T-cell (primary cell): ENCODE results near the gene UBE2U. TPM values are rescaled to one million over a fixed set of nuclear protein-coding genes. Genes with fewer than 3 reads are reported as not detected.

Experiments used
- ATAC-seq, 4 experiments: fragments of 200-7000 bp in 3 of 4; fragments of 150-1000 bp in 1 of 4; cut with Tn5 transposase; replicated peaks in 1 of 4; 1 replicate in 3 of 4; 2 replicates in 1 of 4; pipeline ENCODE4 v1.10.0; 2021; ENCODE audit warnings: moderate library complexity in 3 of 4, mild to moderate bottlenecking in 2 of 4, moderate number of reproducible peaks in 1 of 4
- CTCF ChIA-PET, 2 donors: fragments of 300-600 bp; sonication (Branson Sonifier 250); formaldehyde crosslinking; loops; one replicate each; lab custom pipeline; 2022; ENCODE audit warnings: antibody characterized with exemption in 2 of 2; lab: Charles Lee
- POLR2A ChIA-PET, 2 donors: fragments of 300-600 bp; sonication (Branson Sonifier 250); formaldehyde crosslinking; loops; one replicate each; lab custom pipeline; 2022; ENCODE audit warnings: antibody characterized with exemption in 2 of 2; lab: Charles Lee
- DNase-seq, 35 experiments: peaks; one replicate each; pipeline versions ENCODE4 v3.0.0 to v3.0.0-alpha.2; 2013 to 2023
- H3K27ac ChIP-seq: one replicate; pipeline ENCODE4 v1.5.1; 2013; ENCODE audit warnings: low read length
- H3K27me3 ChIP-seq, 2 experiments: replicated peaks in 1 of 2; 1 replicate in 1 of 2; 2 replicates in 1 of 2; pipeline versions ENCODE4 v1.6.1 to v1.7.0; 2013; ENCODE audit warnings: low read length in 1 of 2, mixed read lengths in 1 of 2; ENCODE audit not compliant: control insufficient read depth in 2 of 2, insufficient read depth in 2 of 2; ENCODE audit errors: extremely low read depth in 1 of 2
- H3K36me3 ChIP-seq, 2 donors: 1 replicate in 1 of 2; 2 replicates in 1 of 2; pipeline versions ENCODE4 v1.6.1 to v1.7.0; 2013; ENCODE audit warnings: low read length in 1 of 2; ENCODE audit not compliant: control insufficient read depth in 2 of 2, insufficient read depth in 1 of 2; ENCODE audit errors: extremely low read depth in 1 of 2
- H3K4me1 ChIP-seq, 2 experiments: 1 replicate in 1 of 2; 2 replicates in 1 of 2; pipeline versions ENCODE4 v1.6.1 to v1.7.0; 2013; ENCODE audit warnings: low read length in 2 of 2, mixed read lengths in 1 of 2; ENCODE audit not compliant: insufficient read depth in 2 of 2, control insufficient read depth in 1 of 2; ENCODE audit errors: extremely low read depth in 1 of 2
- H3K4me3 ChIP-seq, 2 donors: 1 replicate in 1 of 2; 2 replicates in 1 of 2; pipeline versions ENCODE4 v1.5.1 to v1.7.0; 2013; ENCODE audit warnings: mild to moderate bottlenecking in 2 of 2, low read length in 1 of 2, moderate library complexity in 1 of 2; ENCODE audit not compliant: control insufficient read depth in 1 of 2; ENCODE audit errors: extremely low read depth in 1 of 2
- H3K9me3 ChIP-seq: 2 replicates; pipeline ENCODE4 v1.7.0; 2013
- H3K27ac Mint-ChIP-seq, 2 donors: one replicate each; pipeline ENCODE4 v1.8.0; 2020 to 2021; ENCODE audit warnings: mild to moderate bottlenecking in 2 of 2, mixed read lengths in 2 of 2
- H3K27me3 Mint-ChIP-seq, 2 donors: one replicate each; pipeline ENCODE4 v1.8.0; 2021 to 2022; ENCODE audit warnings: mixed read lengths in 2 of 2
- H3K36me3 Mint-ChIP-seq: one replicate; pipeline ENCODE4 v1.8.0; 2021; ENCODE audit warnings: mixed read lengths
- H3K4me1 Mint-ChIP-seq, 3 donors: one replicate each; pipeline ENCODE4 v1.8.0; 2020 to 2022; ENCODE audit warnings: mixed read lengths in 3 of 3, mild to moderate bottlenecking in 1 of 3
- H3K4me3 Mint-ChIP-seq, 3 donors: one replicate each; pipeline ENCODE4 v1.8.0; 2020 to 2022; ENCODE audit warnings: mild to moderate bottlenecking in 3 of 3, mixed read lengths in 3 of 3, moderate library complexity in 3 of 3
- H3K9me3 Mint-ChIP-seq, 3 donors: one replicate each; pipeline ENCODE4 v1.8.0; 2020 to 2022; ENCODE audit warnings: mixed read lengths in 3 of 3
- WGBS: methylation state at CpG from one replicate; pipeline ENCODE4 v1.1.5; 2013; ENCODE audit warnings: missing lambda C conversion rate; ENCODE audit not compliant: insufficient coverage; 5-methylcytosine and 5-hydroxymethylcytosine counted together
- total RNA-seq, 35 experiments: library from RNA in 6 of 35; stranded (reverse) in 6 of 35; fragments of 120-200 nt in 1 of 35; gene quantifications; one replicate each; pipeline versions ENCODE4 v1.2.1 to v1.2.4 and lab custom pipeline; 2013 to 2026

UBE2U gene
- total RNA-seq, 5 donors from 2014 or later (not counting 1 experiment from before 2014, with no cell fraction given), result not detected

DNA sequence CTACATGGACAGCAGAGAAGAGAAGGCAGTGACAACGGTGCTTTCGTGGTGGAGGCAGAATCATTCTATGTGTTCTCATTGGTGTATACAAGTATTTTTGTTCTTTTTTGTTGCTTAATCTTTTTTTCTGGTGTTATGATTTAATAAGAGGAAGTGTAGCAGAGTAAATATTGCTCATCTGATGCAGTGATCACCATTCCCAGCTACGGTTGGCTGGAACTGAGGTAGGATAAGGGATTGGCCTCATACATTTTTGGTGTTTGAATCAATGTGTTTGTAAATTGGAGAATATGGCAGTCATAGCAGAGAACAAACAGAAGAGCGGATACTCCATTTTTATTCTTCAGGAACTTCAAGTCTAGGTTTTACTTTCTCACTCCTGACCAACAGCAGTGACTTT, 76.6 kb downstream of the UBE2U start:
- Mint-ChIP-seq H3K36me3 (no peaks in the 10 kb centered on the region), H3K4me1 (no peaks in the 10 kb centered on the region), H3K4me3 (no peak overlapping the region), H3K27me3 (no peaks in the 10 kb centered on the region), H3K9me3 (no peaks in the 10 kb centered on the region), H3K27ac (no peak overlapping the region)
- no peaks in the 10 kb centered on the region for H3K27me3 ChIP-seq
- ChIA-PET POLR2A (no interaction called here), CTCF (no interaction called here)
- H3K27ac ChIP-seq, result no peak overlapping the region
- no peaks in the 10 kb centered on the region for H3K9me3 ChIP-seq
- H3K4me1 ChIP-seq, result no peaks in the 10 kb centered on the region
- no peak for DNase-seq
- no peak for ATAC-seq
- 85% methylated on average over 3 of the region's 4 CpGs for WGBS
- no peak overlapping the region for H3K4me3 ChIP-seq
- no peaks in the 10 kb centered on the region for H3K36me3 ChIP-seq

DNA sequence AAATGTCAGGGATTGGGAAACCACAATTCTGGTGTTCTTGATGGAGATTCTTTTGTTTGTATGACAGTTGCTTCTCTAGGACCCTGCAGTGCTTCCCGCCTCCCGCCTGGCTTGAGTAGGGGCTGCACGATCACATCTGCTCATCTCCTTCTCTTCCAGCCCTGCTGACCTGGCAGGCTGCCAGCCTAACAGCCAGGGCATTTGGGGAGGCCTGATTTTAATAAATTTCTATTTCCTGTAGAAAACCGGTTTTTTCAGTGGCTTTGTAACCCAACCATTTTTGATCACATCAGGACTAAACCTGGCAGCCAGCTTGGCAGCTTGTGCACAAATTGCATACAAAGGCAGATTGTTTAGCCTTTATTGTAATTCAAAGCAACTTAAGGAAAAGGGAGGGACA, 78.9 kb downstream of the UBE2U start:
- ATAC-seq, result no peak
- Mint-ChIP-seq H3K36me3 (no peaks in the 10 kb centered on the region), H3K4me1 (no peaks in the 10 kb centered on the region), H3K27ac (no peak overlapping the region), H3K9me3 (no peaks in the 10 kb centered on the region), H3K27me3 (peaks cover 3 to 4% of the 10 kb centered on the region in 2 donors), H3K4me3 (no peak overlapping the region)
- CTCF ChIA-PET, result no interaction called here
- H3K27ac ChIP-seq, result no peak overlapping the region
- no peak overlapping the region for H3K4me3 ChIP-seq
- no peaks in the 10 kb centered on the region for H3K9me3 ChIP-seq
- no peaks in the 10 kb centered on the region for H3K27me3 ChIP-seq
- H3K36me3 ChIP-seq, result no peaks in the 10 kb centered on the region
- POLR2A ChIA-PET, result no interaction called here
- H3K4me1 ChIP-seq, result no peaks in the 10 kb centered on the region
- no peak for DNase-seq
- no CpG with 5 or more reads among the region's 4 CpGs for WGBS

GRCh38 chr1:64287071-64287470, 83.6 kb downstream of the UBE2U start:
- Histone ChIP-seq H3K36me3 (no peaks in the 10 kb centered on the region), H3K27ac (no peak overlapping the region), H3K27me3 (no peaks in the 10 kb centered on the region), H3K4me1 (no peaks in the 10 kb centered on the region), H3K4me3 (no peak overlapping the region), H3K9me3 (no peaks in the 10 kb centered on the region)
- ChIA-PET CTCF (no interaction called here), POLR2A (no interaction called here)
- H3K9me3 Mint-ChIP-seq, result no peaks in the 10 kb centered on the region
- no peak overlapping the region for H3K27ac Mint-ChIP-seq
- no peak overlapping the region for H3K4me3 Mint-ChIP-seq
- H3K4me1 Mint-ChIP-seq, result no peaks in the 10 kb centered on the region
- no peak for ATAC-seq
- no CpG with 5 or more reads among the region's 3 CpGs for WGBS
- H3K27me3 Mint-ChIP-seq, result peaks cover 10% of the 10 kb centered on the region in 2 donors
- H3K36me3 Mint-ChIP-seq, result no peaks in the 10 kb centered on the region
- no peak for DNase-seq

DNA sequence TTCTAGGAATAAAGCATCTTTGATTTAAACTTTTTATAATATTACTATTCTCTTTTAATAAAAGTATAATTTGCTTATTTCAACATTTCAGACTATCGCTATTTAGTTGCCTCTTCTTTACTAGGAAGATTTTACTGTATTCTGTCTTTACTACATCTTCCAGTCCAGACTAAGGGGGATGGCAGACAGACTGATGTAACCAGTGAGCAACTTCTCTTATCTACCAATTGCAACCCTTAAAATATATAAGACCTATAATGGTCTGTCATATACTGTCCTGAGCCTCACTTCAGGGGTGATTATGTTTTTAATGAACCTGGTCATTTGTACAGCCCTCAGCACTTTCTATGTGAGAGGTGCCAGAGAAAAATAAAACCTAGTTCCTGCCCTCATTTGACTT, 87.0 kb downstream of the UBE2U start:
- Mint-ChIP-seq H3K27me3 (peaks cover 10 to 11% of the 10 kb centered on the region in 2 donors), H3K4me3 (no peak overlapping the region), H3K4me1 (no peaks in the 10 kb centered on the region), H3K27ac (no peak overlapping the region), H3K36me3 (no peaks in the 10 kb centered on the region), H3K9me3 (no peaks in the 10 kb centered on the region)
- Histone ChIP-seq H3K4me3 (no peak overlapping the region), H3K27ac (no peak overlapping the region), H3K36me3 (no peaks in the 10 kb centered on the region), H3K27me3 (no peaks in the 10 kb centered on the region), H3K4me1 (no peaks in the 10 kb centered on the region), H3K9me3 (no peaks in the 10 kb centered on the region)
- ATAC-seq (no peak), DNase-seq (no peak)
- CTCF ChIA-PET, result no interaction called here
- POLR2A ChIA-PET, result no interaction called here
- WGBS, result no CpG with 5 or more reads among the region's 1 CpG

DNA sequence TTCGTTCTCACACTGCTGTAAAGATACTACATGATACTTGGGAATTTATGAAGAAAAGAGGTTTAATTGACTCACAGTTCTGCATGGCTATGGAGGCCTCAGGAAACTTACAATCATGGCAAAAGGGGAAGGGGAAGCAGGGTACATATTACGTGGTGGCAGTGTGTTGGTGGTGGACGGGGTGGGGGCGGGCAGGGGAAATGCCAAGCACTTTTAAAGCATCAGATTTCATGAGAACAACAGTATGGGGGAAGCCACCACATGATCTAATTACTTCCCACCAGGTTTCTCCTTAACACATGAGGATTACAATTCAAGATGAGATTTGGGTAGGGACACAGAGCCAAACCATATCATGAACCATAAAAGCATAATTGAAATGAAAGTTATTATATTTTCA, 88.5 kb downstream of the UBE2U start:
- Histone ChIP-seq H3K36me3 (no peaks in the 10 kb centered on the region), H3K27me3 (peaks cover 0 to 6% of the 10 kb centered on the region in 2 experiments), H3K9me3 (no peaks in the 10 kb centered on the region), H3K27ac (no peak overlapping the region), H3K4me3 (no peak overlapping the region), H3K4me1 (no peaks in the 10 kb centered on the region)
- Mint-ChIP-seq H3K4me3 (no peak overlapping the region), H3K27ac (no peak overlapping the region), H3K4me1 (no peaks in the 10 kb centered on the region), H3K27me3 (peaks cover 13 to 23% of the 10 kb centered on the region in 2 donors), H3K36me3 (no peaks in the 10 kb centered on the region), H3K9me3 (no peaks in the 10 kb centered on the region)
- no peak for DNase-seq
- ATAC-seq, result no peak
- CTCF ChIA-PET, result no interaction called here
- POLR2A ChIA-PET, result no interaction called here
- no CpG with 5 or more reads among the region's 4 CpGs for WGBS

GRCh38 chr1:64292399-64292798, 89.0 kb downstream of the UBE2U start:
- no peak overlapping the region for H3K27ac Mint-ChIP-seq
- no CpG with 5 or more reads among the region's 1 CpG for WGBS
- peaks cover 16 to 26% of the 10 kb centered on the region in 2 donors for H3K27me3 Mint-ChIP-seq

DNA sequence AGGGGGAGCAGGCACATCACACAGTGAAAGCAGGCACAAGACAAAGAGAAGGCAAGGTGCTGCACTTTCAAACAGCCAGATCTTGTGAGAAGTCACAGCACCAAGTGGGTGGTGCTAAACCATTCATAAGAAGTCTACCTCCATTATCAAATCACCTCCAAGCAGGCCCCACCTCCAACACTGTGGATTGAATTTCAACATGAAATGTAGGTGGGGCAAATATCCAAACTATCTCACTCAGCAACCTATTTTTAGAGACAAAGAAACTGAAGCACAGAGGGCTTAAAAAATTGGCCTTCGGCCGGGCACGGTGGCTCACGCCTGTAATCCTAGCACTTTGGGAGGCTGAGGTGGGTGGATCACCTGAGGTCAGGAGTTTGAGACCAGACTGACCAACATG, 90.4 kb downstream of the UBE2U start:
- ATAC-seq, result no peak
- no CpG with 5 or more reads among the region's 4 CpGs for WGBS
- Histone ChIP-seq H3K27me3 (peaks cover 0 to 6% of the 10 kb centered on the region in 2 experiments), H3K4me3 (no peak overlapping the region), H3K4me1 (no peaks in the 10 kb centered on the region), H3K36me3 (no peaks in the 10 kb centered on the region), H3K9me3 (no peaks in the 10 kb centered on the region), H3K27ac (no peak overlapping the region)
- Mint-ChIP-seq H3K27ac (no peak overlapping the region), H3K9me3 (no peaks in the 10 kb centered on the region), H3K4me3 (no peak overlapping the region), H3K27me3 (peaks cover 16 to 29% of the 10 kb centered on the region in 2 donors), H3K4me1 (no peaks in the 10 kb centered on the region), H3K36me3 (no peaks in the 10 kb centered on the region)
- DNase-seq, result no peak
- POLR2A ChIA-PET, result no interaction called here
- CTCF ChIA-PET, result no interaction called here

More at GRCh38 chr1:64292399-64292798, 89.0 kb downstream of the UBE2U start:
- Histone ChIP-seq H3K4me3 (no peak overlapping the region), H3K36me3 (no peaks in the 10 kb centered on the region), H3K27ac (no peak overlapping the region), H3K27me3 (peaks cover 0 to 6% of the 10 kb centered on the region in 2 experiments), H3K4me1 (no peaks in the 10 kb centered on the region), H3K9me3 (no peaks in the 10 kb centered on the region)
- H3K36me3 Mint-ChIP-seq, result no peaks in the 10 kb centered on the region
- H3K4me3 Mint-ChIP-seq, result no peak overlapping the region
- ChIA-PET POLR2A (no interaction called here), CTCF (no interaction called here)
- ATAC-seq (no peak), DNase-seq (no peak)
- no peaks in the 10 kb centered on the region for H3K9me3 Mint-ChIP-seq
- H3K4me1 Mint-ChIP-seq, result no peaks in the 10 kb centered on the region
